Skeletal muscle satellite cell (primary cell): Measurements from ENCODE around the gene CA11.

Experiments used
- H3K27me3 ChIP-seq: 2 replicates; pipeline ENCODE4 v1.7.0; 2013; ENCODE audit warnings: low read length; ENCODE audit not compliant: control insufficient read depth, insufficient read depth
- H3K36me3 ChIP-seq: 2 replicates; pipeline ENCODE4 v1.7.0; 2013; ENCODE audit warnings: mild to moderate bottlenecking, control low read depth, low read length; ENCODE audit not compliant: insufficient read depth
- H3K4me1 ChIP-seq: 2 replicates; pipeline ENCODE4 v1.7.0; 2013; ENCODE audit warnings: low read length; ENCODE audit not compliant: control insufficient read depth, insufficient read depth
- H3K4me2 ChIP-seq: 2 replicates; pipeline ENCODE4 v1.7.0; 2013; ENCODE audit warnings: mild to moderate bottlenecking, low read length
- H3K4me3 ChIP-seq: 2 replicates; pipeline ENCODE4 v1.7.0; 2013; ENCODE audit warnings: low read length
- H3K9ac ChIP-seq: 2 replicates; pipeline ENCODE4 v1.7.0; 2013; ENCODE audit warnings: mild to moderate bottlenecking, low read depth, low read length, moderate library complexity
- H3K9me3 ChIP-seq: replicated peaks from 2 replicates; pipeline ENCODE4 v1.7.0; 2013; ENCODE audit warnings: mild to moderate bottlenecking, control low read depth, low read length

CA11 gene

DNA sequence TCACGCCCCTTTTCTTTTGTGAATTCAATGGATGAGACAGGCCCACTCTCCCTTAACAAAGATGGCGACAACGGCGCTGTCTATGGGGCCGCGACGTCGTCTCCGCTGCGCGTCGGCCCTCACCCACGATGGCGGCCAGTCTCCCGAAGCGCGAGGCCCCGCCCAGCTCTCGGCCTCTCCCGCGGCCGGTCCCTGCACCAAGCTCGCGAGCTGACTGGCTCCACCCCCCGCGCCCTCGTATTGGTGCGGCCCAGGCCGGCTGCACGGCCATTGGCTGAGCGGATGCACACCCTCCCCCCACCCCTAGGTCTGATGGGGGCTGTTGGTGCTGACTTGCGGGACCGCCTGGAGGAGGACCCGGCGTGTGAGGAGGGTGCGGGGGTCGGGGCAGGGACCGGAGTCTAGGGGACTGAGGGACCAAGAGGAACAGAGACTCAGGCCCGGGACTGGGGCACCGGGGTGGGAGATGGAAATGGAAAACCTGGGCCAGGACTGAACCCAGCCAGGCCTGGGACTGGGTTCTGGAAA is 21.9 kb downstream of the CA11 start:
- Histone ChIP-seq H3K4me2 (peak overlapping the region; percentile 94), H3K36me3 (peaks cover 4% of the 10 kb centered on the region), H3K9me3 (no peaks in the 10 kb centered on the region), H3K9ac (peak overlapping the region; percentile 86), H3K27me3 (no peaks in the 10 kb centered on the region), H3K4me1 (peaks cover 21% of the 10 kb centered on the region), H3K4me3 (peak overlapping the region; percentile 76)

GRCh38 chr19:48623556-48624066 is 22.4 kb downstream of the CA11 start:
- Histone ChIP-seq H3K4me1 (peaks cover 21% of the 10 kb centered on the region), H3K9ac (peak overlapping the region; percentile 86), H3K4me3 (peak overlapping the region; percentile 70), H3K27me3 (no peaks in the 10 kb centered on the region), H3K4me2 (peak overlapping the region; percentile 84), H3K9me3 (no peaks in the 10 kb centered on the region), H3K36me3 (peaks cover 4% of the 10 kb centered on the region)

- H3K4me3 ChIP-seq: peak overlapping the region; percentile 89
- H3K27me3 ChIP-seq: no peaks in the 10 kb centered on the region
- H3K4me2 ChIP-seq: peak overlapping the region; percentile 95
- H3K4me1 ChIP-seq: peaks cover 50% of the 10 kb centered on the region
- peak overlapping the region; percentile 96 for H3K9ac ChIP-seq
- peaks cover 34% of the 10 kb centered on the region for H3K36me3 ChIP-seq
- H3K9me3 ChIP-seq: no peaks in the 10 kb centered on the region
These were observed 26.0 kb downstream of the CA11 start for GRCh38 chr19:48619692-48620585.

DNA sequence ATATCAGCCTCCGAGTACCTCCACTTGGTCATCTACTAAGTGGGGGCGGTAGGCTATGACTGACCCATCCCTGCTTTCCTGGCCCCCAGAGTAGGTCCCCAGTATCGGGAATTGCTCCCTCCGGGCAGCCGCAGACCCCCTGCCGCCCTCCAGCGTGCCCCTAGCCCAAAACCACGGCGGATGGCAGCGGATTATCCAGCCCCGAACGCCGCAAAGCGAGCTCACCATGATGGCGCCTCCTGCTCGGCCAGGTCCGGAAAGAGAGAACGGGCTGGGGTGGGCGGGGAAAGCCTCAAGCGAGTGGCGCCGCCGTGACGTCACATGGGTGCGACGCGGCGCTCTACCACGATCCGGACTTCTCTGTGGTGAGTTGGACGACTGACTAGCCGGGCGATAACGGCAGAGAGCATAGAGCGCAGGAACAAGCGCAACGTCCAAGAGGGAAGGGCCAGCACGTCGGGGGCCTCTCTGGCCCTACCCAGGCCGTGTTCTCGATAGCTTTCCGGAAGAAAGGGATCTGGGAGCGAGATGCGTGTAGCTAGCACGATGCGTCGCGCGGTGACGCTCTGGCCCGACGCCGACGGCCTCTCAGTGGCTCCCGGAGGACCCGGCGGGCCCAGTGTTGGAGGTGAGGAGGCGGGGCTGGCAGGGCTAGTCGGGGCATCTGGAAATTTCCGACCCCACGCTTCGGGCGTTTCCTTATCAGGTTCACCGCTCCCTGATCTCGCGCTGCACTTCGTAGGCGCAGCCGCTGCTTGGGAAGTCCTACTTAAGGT is 26.9 kb downstream of the CA11 start, which contains the start of the genes RPL18 and SPHK2:
Gene RPL18, minus strand, starts transcription at position 263 of the 776 bp plus-strand sequence. Its CDS starts 35 bp downstream, at position 228.
Gene SPHK2, plus strand, starts transcription at position 591 of the 776 bp plus-strand sequence. CDS start 1,009 bp downstream, outside the sequence.
- Histone ChIP-seq H3K27me3 (no peaks in the 10 kb centered on the region), H3K9ac (peak within 1 kb of the TSS; percentile 99), H3K36me3 (peaks cover 38% of the 10 kb centered on the region), H3K9me3 (no peaks in the 10 kb centered on the region), H3K4me3 (peak within 1 kb of the TSS; percentile 89), H3K4me2 (peak within 1 kb of the TSS; percentile 95), H3K4me1 (peaks cover 53% of the 10 kb centered on the region)

GRCh38 chr19:48618278-48618915 is 27.6 kb downstream of the CA11 start:
- Histone ChIP-seq H3K36me3 (peaks cover 38% of the 10 kb centered on the region), H3K4me3 (peak overlapping the region; percentile 89), H3K4me1 (peaks cover 55% of the 10 kb centered on the region), H3K27me3 (no peaks in the 10 kb centered on the region), H3K4me2 (peak overlapping the region; percentile 93), H3K9ac (peak overlapping the region; percentile 99), H3K9me3 (no peaks in the 10 kb centered on the region)

DNA sequence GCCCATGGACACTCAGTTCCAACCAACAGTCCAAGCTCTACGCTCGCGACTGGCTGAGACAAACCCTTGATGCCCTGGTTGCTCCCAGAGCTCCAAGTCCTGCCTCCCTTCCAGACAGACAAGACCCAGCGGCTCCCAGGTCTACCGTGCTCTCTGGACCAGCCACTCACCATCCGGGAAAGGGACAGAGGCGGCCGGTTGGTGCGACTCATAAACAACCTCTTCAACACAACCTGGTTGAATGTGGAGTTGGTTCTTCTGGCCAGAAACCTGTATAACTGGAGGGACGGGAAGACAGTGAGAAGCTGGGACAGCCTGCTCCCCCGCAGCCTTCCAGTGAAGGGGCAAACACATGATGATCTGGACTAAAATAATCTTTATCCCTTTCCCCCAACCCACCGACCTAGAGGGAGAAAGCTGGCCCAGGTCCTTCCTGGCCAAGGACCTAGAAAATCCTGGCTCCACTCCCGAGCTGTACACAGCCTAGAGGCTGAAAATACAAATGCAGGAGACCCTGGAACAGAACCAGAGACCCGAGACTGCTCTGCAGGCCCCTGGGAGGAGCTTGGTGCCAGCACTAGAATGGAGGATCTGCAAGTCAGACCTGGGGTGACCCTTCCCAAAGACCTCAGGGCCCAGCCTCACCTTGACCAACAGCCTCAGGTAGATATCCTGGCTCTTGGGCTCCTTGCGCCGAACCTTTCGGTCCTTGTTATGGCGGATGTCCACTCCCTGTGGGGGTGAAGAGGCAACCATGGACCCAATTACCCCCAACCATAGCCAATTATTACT is 28.6 kb downstream of the CA11 start:
- H3K4me2 ChIP-seq: peak overlapping the region; percentile 93
- H3K9me3 ChIP-seq: no peaks in the 10 kb centered on the region
- no peaks in the 10 kb centered on the region for H3K27me3 ChIP-seq
- H3K4me3 ChIP-seq: peak overlapping the region; percentile 89
- peaks cover 58% of the 10 kb centered on the region for H3K4me1 ChIP-seq
- H3K9ac ChIP-seq: peak overlapping the region; percentile 99
- peaks cover 38% of the 10 kb centered on the region for H3K36me3 ChIP-seq

DNA sequence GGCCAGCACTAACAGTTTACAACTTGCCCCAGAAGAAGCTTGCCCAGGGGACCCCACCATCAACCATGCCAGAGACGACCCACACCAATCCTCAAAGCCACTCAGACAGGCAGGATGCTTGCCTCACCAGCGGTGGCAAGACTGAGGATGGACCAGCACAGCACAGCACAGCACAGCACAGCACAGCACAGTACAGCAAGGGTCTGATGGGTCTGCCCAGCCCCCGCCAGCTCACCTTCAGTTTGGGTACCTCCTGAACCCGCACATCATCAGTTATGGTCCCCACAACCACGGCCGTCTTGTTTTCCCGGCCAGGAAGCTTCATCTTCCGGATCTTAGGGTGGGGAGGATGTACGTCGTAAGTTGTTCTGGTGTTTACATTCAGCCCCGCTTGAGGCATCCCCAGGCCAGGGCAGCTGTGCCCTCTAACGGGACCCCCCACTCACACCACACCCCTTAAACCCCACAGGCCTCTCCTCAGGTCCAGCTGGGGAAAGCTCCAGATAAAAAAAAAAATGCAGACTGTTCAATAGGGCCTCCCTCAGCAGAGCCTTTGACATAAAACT is 29.4 kb downstream of the CA11 start:
- Histone ChIP-seq H3K9me3 (no peaks in the 10 kb centered on the region), H3K4me2 (peak overlapping the region; percentile 93), H3K9ac (peak overlapping the region; percentile 99), H3K27me3 (no peaks in the 10 kb centered on the region), H3K4me1 (peaks cover 57% of the 10 kb centered on the region), H3K36me3 (peaks cover 42% of the 10 kb centered on the region), H3K4me3 (peak overlapping the region; percentile 89)

GRCh38 chr19:48616041-48616436 is 29.9 kb downstream of the CA11 start:
- H3K27me3 ChIP-seq: no peaks in the 10 kb centered on the region
- peak overlapping the region; percentile 93 for H3K4me2 ChIP-seq
- peaks cover 42% of the 10 kb centered on the region for H3K36me3 ChIP-seq
- no peaks in the 10 kb centered on the region for H3K9me3 ChIP-seq
- H3K4me3 ChIP-seq: peak overlapping the region; percentile 37
- peaks cover 57% of the 10 kb centered on the region for H3K4me1 ChIP-seq
- H3K9ac ChIP-seq: peak overlapping the region; percentile 99

- Histone ChIP-seq H3K9ac (peak overlapping the region; percentile 99), H3K4me2 (peak overlapping the region; percentile 93), H3K27me3 (no peaks in the 10 kb centered on the region), H3K4me3 (no peak overlapping the region), H3K36me3 (peaks cover 42% of the 10 kb centered on the region), H3K4me1 (peaks cover 57% of the 10 kb centered on the region), H3K9me3 (no peaks in the 10 kb centered on the region)
These were observed 30.6 kb downstream of the CA11 start for GRCh38 chr19:48615231-48616040.
